Measurements from ENCODE around the gene NCMAP.

DNA sequence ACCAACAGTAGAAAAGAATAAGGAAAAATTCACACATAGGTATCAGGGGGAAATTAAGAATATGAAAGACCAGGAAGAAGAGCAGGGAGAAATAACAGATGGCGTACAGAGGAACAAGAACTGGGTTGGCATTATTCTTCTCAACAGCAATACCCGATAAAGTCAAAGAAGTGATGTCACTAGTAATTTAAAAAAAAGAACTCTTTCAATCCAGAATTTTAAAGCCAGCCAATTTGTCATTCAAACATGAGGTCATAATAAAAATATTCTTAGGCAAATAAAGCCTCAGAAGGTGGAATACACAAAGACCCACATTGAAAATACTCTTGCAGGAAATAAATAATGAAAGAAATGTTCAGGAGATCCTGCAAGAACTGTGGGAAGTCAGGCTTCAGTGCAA is 8.8 kb downstream of the NCMAP start:
- TF ChIP-seq POLR2A (IDR thresholded peaks at IDR 0.05; ENCODE audit: low read depth, low read length) = no peak
- no peak for TF ChIP-seq POLR2AphosphoS5 (IDR thresholded peaks at IDR 0.05; ENCODE audit: low read depth, low read length)
- no peak for TF ChIP-seq TAF1 (IDR thresholded peaks at IDR 0.05; ENCODE audit: borderline replicate concordance, low read depth, low read length)
